Measurements from ENCODE around the gene GJB5.
"Not testable (repeated sequence)": the region's sequence is repeated elsewhere in the genome, so short reads cannot be mapped to it uniquely, and the experiment has no call there.

GJB5 gene

DNA sequence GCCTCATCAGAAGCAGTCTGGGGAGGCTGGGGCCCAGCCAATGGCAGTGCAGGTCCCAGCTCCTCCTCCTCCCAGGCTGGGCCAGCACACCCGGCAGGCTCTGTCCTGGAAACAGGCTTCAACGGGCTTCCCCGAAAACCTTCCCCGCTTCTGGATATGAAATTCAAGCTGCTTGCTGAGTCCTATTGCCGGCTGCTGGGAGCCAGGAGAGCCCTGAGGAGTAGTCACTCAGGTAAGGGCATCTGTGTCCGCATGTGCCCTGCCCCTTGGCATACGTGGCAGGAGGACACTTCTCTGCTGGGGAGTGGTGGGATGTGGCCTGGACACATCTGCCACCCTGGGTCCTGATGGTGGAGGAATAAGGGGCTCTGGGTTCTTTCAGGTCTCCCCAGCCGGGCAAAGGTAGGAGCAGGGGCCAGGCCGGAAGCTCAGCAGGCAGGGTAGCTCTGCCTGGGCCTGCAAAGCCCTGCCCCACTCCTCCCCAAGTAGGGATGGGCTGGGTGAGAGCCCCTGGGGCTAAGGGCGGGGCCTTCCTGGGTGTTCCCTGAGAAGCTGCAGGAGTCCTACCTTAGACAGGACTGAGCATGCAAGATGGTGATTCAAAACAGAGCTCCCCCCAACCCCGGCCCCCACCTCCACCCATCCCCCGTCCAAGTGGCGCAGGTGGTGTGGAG lies at the start of gene GJB5:
GJB5 (plus strand) TSS at position 84 of the 674 bp plus-strand sequence. CDS start 2,284 bp downstream, outside the sequence.
- in situ Hi-C loops (cut with HindIII; ENCODE audit: low sequenced_read_pairs) = loop anchor here (5.0 kb wide), 1 partner anchor 122 kb away; no protein-coding TSS in a partner anchor

DNA sequence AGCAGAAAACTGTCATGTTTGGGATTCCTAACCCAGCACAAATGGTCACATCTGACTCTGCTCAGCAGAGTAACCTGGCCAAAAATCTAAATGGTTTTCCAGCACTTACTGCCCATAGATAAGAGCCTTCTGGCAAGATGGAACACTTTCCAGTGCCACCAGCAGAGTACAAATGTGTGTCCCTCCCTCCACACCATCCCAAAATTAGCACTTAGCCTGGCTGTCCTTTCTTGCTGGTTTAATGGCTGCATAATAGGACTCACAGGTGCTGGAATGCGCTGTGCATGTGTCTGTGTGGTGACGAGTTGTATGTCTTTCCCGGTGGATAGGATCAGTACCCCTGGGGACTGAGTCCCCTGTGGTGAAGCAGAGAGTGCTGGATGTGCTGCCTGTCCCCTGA lies 49.8 kb upstream of the GJB5 start:
- in situ Hi-C loops (cut with HindIII; ENCODE audit: low sequenced_read_pairs) = no loop called here

DNA sequence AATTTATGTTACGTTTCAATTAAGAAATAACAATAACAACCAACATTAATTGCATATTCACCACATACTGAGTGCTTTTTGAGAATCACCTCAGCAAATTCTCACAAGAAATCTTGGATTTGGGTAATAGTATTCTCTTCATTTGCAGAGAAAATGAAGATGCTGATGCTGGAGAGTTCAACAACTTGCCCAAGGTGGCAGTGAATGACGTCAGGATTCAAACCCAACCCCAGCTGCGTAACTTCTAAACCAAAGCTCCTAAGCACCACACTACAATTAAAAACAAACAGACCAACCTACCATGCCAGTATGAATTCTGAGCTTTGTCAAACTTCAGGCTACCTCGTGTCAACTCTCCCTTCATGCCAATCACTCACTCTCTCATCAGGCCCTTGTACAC lies 46.7 kb upstream of the GJB5 start:
- in situ Hi-C loops (cut with HindIII; ENCODE audit: low sequenced_read_pairs) = no loop called here

DNA sequence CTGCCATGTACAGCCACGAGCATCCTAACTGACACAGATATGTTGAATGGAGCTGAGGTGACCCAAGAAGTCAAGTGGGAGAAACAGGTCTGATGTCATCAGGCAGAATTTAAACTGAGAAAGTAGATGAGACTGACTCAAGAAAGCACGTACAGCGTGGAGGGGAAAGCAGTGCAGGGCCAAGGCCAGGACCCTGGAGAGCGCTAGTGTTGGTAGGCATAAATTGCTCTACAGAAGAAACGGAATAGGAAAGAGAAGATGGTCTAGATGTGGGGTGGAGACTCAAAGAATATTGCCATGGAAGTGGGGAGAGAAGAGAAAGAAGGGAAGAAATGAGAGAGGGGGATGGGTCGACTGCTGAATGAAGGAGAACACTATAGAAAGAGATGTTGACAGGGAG lies 45.3 kb upstream of the GJB5 start:
- in situ Hi-C loops (cut with HindIII; ENCODE audit: low sequenced_read_pairs) = no loop called here

DNA sequence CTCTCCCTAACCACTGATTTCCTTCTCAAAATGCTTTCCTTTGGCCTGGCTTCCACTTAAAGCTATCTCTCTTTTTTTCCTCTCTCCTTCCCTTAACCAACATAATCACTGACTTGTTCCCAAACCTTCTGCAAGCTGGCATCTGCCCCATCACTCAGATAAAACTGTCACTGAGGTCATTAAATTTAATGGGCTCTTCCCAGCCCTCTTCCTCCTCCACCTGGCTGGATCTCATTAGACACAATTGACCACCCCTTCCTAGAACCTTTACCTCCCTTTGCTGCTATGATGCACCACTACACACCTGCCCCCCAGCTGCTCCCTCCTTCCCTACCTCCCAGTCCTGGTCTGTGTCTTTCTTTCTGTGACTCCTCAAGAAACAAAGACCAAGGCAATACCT lies 44.0 kb upstream of the GJB5 start:
- in situ Hi-C loops (cut with HindIII; ENCODE audit: low sequenced_read_pairs) = no loop called here

DNA sequence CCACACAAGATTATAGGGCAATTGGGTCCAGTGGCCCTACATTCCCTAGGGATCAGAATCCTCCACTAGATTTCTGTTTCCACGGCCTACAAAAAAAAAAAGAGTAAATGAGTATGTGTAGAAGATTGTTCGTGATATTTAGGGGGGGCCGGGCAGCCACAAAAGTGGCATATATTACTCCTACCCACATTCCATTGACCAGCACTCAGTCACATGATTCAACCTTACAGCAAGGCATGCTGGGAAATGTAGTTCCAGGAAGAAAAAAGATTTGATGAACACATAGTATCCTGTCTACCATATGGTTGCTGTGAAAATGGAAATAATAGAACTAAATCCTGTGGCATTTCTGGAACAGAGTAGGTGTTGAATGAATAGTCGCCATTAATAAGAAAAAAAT lies 43.4 kb upstream of the GJB5 start:
- in situ Hi-C loops (cut with HindIII; ENCODE audit: low sequenced_read_pairs) = no loop called here

DNA sequence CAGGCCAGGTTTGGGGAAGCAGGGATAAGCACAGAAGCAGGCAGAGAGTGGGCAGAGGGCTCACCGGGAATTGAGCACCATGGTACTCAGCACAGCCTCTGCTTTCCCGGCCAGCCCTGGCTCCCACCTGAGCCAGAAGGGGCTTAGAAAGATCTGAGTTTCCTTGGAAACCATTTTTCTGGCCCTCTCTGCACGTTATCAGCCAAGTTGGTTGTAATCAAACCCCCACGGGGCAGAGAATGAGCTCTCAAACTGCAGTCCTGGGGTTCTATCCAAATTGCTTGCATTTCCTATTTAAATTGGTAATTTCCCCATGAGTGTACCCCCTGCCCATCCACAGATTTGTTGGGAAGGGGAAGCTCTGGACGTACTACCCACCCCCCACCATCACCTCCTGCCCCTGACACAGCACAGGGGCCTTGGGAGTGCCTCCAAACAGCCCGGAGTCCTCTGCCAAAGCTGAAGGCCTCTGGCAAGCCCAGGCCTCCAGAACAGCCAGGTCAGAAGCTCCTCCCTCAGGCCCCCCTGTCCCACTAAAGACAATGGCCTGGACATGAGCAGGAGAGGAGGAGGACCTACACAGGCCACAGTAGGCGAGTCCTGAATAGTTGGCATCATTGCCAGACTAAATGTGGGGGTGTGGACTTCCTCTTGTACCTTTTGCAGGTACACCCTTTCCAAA lies 42.7 kb upstream of the GJB5 start:
- in situ Hi-C loops (cut with HindIII; ENCODE audit: low sequenced_read_pairs) = no loop called here

DNA sequence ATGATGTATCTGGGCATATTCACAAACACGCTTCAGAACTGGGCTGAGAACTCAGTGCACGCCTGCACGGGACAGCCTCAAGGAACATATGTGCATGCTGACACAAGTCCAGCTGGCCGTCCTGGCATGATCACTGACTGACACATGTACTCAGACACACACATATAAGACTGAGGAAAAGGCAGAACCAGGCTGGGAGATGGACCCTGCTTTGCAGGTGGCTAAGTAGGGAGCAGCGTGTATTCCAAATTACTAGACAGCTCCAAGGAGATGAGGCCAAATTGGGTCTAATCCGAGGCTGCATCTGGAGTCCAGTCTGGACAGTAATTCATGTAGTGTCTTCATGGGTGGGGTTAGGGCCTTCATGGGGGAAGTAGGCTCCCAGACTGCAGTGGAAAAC lies 41.4 kb upstream of the GJB5 start:
- in situ Hi-C loops (cut with HindIII; ENCODE audit: low sequenced_read_pairs) = no loop called here

DNA sequence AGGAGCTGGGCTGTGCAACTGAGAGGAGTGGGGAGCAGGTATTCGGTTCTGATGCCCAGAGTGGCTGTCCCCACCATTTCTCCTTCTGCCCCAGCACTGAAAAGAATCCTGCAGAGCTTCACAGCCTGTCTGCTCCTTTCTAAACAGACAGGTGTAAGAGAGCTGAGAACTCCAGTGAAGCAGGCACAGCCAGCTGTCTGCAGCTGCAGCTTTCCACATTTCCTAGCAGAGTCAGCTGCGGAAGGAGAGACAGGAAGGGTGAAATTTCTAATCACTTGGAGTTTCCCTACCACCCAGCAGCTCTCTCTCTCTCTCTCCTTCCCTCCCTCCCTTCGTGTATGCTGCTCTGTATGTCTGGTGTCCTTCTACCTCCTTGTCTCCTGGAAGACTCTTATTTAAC lies 40.5 kb upstream of the GJB5 start:
- in situ Hi-C loops (cut with HindIII; ENCODE audit: low sequenced_read_pairs) = no loop called here

DNA sequence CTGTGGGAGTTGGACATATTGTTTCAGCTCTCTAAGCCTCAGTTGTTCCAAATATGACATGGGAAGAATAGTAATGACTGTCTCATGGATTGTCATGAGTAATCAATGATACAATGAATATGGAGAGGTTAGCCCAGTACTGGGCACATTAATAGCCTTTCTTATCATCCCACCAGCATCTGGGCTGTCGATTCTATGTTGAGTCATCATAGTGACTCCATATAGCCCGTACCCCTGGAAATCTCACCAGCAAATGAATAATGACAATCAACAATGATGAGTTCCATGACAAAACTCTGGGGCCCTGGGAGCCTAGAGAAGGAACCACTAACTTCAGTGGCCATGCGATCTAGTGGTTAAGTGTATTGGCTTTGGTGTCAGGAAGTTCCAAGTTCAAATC lies 39.7 kb upstream of the GJB5 start:
- in situ Hi-C loops (cut with HindIII; ENCODE audit: low sequenced_read_pairs) = no loop called here

DNA sequence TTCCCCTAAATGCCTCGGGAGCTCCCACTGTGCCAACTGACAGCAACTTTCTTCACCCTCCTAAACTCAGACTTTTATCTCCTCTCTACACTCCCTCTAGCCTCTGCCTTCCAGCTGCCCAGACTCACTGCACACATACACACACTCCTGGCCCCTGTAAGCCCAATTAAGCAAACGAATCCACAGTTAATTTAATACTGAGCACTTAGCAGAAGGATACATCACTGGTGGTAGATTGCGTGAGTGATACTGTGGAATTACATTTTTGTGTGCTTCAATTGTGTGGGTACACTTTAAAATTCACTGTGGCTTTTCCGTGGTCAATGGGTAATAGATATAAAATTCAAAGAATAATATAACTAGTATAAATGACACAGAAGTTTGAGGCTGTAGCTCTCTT lies 33.6 kb upstream of the GJB5 start:
- in situ Hi-C loops (cut with HindIII; ENCODE audit: low sequenced_read_pairs) = loop anchor here (5.0 kb wide), 1 partner anchor 34 kb away; no protein-coding TSS in a partner anchor

DNA sequence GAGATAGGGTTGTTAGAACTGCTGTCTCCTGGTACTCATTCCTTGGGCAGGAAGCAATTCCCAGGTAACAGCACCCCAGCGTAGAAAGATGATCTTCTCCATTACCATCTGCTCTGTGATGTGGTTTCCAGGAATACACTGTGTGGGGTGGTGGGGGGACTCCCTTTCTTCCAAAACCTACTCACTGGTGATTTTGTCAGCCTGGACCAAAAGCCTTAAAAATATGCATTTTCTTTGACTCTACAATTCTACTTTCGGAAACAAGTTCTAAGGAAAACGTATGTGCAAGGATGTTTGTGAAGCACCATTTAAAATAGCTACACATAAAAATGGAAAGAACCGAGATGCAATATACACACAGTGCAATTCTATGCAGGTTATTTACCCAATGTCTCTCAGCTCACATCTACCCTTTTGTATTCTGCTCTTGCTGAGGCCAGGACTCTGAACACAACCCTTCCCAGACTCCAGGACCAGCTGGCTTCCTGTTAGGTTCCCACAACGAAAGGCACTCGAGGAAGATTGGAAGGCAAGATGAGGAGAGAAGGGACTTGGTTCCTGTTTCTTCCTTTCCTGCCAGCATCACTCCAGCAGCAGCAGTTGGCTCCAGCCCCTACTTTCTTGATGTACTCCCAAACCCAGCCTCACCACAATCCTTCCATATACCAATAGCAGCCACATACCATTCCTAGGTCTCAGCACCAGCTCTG lies 33.0 kb upstream of the GJB5 start:
- in situ Hi-C loops (cut with HindIII; ENCODE audit: low sequenced_read_pairs) = loop anchor here (5.0 kb wide), 1 partner anchor 34 kb away; no protein-coding TSS in a partner anchor

DNA sequence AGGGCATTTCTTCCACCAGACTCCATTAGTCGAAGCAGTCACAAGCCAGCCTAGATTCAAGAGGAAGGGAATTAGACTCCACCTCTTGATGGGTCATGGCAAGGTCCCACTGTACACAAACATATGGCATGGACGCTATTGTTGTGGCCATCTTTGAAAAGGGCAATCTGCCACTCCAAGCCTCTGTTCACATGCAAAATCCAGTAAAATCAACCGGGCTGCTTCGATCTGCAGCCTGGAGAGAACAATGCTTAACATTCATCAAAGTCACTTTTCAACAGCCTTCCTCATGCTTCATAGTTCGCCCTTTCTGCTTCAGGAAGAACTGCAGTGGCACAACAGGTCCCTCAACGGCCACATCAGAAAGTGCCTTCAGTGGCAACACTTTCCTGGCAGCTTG lies 28.0 kb upstream of the GJB5 start:
- in situ Hi-C loops (cut with HindIII; ENCODE audit: low sequenced_read_pairs) = no loop called here

DNA sequence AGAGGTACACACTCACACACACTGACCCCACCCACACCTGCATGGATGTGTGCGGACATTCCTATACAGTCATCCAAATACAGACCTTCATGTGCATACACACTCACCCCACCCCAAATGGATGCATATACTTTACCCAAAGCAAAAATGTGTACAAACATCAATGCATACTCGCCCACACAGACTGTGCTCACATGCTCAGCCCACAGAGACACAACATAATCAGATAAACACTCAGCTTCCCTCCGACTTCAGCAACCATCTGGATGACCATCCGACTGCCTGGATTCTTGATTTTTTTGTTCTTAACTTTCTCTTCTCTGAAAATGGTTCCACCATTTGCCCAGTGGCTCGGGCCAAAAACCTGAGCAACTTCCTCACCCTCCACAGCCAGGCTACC lies 24.4 kb upstream of the GJB5 start:
- in situ Hi-C loops (cut with HindIII; ENCODE audit: low sequenced_read_pairs) = no loop called here

DNA sequence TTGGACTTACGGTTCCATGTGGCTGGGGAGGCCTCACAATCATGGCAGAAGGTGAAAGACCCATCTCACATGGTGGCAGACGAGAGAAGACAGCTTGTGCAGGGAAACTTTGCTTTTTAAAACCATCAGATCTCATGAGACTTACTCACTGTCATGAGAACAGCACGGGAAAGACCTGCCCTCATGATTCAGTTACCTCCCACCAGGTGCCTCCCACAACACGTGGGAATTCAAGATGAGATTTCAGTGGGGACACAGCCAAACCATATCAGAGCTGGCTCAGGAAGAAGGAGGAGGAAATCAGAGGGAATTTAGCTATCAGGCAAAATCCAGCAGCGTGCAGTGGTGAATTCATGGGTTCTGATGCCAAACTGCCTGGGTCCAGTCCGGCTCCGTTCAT lies 22.0 kb upstream of the GJB5 start:
- in situ Hi-C loops (cut with HindIII; ENCODE audit: low sequenced_read_pairs) = not testable (repeated sequence)

DNA sequence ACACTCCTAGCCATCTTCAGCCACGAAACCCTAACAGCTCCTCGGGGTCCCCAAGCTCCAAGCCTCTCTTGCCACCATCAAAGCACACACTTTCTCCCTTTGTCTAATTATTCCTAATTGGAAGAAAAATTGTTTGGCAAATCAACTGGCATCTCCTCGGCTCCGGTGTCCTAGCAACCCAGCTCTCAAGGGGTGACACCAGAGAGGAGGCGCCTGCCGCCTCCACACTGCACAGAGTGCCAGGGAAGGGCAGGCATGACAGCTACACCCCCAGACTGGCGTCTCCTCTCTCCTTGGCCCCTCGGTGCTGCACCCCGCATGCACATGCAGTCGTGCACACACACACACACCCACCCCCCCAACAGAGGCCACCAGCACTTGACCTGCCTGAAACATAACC lies 18.2 kb upstream of the GJB5 start:
- in situ Hi-C loops (cut with HindIII; ENCODE audit: low sequenced_read_pairs) = no loop called here

DNA sequence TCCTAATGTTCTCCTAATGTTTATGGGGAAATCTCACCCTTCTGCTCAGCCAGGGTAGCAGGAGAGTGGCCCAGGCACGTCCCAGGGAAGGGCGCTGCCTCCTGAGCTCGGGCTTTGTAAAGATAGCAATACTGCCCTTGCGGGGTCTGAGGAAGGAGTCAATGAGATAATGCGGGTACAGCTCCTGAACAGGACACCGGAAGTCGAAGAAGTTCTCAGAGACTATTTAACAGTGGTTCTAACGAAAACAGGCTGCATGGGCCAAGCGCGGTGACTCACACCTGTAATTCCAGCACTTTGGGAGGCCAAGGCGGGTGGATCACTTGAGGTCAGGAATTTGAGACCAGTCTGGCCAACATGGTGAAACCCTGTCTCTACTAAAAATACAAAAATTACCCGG lies 17.6 kb upstream of the GJB5 start:
- in situ Hi-C loops (cut with HindIII; ENCODE audit: low sequenced_read_pairs) = not testable (repeated sequence)

DNA sequence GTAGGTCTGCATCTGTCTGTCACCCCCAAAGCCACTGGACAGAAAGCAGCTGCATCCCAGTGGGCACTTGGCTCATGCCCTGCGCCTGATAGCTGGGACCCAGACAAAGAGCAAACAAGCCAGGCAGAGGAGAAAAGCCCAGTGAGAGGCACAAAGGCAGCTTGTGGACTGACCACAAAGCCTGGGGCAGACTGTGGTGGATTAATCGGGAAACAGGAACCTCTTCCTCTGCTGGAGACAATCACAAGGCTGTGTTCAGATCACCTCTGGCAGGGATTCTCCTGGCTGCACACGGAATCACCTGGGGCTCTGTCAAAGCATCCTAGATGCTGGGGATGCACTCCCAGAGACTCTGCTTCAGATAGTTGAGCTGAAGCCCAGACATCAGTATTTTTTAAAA lies 15.2 kb upstream of the GJB5 start:
- in situ Hi-C loops (cut with HindIII; ENCODE audit: low sequenced_read_pairs) = no loop called here

DNA sequence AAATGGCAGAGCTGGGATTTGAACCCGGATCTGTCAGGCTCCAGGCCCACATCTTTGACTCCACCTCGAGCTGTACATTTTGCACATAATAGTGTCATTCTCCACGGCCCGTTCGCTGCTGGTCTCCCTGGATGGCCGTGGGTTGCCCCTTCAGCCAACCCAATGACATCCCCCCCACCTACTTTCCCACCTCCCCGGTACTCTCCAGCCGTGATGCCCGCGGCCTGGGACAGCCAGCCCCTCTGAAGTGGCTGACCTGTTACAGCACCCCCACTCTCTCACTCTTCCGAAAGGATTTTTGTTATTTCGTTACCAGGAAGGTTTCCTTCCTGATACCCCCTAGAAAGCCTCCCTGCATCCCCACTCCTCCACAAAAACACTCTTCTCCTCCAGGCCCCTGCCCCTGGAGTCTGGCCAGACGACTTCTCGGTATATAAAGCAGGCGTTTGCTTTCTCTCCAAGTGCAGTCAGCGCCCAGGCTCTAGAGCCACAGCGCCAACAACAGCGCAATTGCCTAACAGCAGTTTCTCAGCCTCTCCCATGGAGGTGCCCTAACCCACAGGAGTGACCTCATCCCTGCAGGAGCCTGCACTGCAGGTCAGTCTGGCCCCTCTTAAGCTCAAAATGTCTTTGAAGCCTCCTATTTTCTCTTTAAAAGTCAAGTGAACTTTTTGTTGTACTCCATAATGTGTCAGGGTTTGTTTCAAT lies 14.5 kb upstream of the GJB5 start:
- in situ Hi-C loops (cut with HindIII; ENCODE audit: low sequenced_read_pairs) = no loop called here

DNA sequence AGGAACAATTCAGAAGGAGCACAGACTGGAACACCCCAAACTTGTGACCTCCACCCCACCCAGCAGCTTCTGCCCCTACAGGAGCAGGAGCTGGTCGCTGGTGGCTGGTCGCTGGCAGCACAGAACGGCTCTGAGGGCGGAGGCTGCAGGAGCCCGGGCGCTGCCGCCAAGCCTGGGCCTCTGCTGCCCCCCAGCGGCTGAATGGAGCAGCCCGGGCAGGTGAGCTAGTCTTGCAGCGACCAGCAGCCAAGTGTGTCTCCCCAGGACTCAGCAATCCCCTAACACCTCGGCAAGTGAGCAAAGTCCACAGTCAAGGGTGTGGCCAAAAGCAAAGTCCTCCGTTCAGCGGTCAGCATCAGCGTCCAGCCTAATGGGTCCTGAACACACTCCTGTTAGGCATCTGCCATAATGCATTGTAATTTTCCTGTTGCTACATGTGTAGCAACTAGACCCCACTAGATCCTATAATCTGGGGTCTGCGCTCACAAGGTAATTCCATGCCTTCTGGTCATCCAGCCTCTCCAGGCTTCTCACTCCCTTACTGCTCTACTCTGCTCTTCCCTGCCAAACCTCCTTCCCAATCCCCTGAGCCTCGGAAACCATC lies 12.1 kb upstream of the GJB5 start:
- in situ Hi-C loops (cut with HindIII; ENCODE audit: low sequenced_read_pairs) = no loop called here

DNA sequence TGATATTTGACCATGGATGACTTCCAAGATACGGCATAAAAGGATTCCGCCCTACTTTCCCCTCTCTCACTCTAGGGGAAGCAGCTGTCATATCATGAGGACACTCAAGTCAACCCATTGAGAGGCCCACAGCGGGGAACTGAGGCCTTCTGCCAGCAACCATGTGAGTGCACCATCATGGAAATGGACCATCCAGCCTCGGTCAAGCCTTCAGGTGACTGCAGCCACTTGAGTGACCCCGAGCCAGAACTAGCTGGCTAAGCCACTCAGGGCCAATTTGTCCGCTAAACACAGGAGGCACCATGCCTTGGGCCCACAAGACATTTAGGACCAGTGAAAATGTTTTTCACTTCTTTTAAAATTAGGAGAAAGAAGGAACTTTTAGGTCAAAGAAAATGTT lies 11.1 kb upstream of the GJB5 start:
- in situ Hi-C loops (cut with HindIII; ENCODE audit: low sequenced_read_pairs) = no loop called here

Measured in endothelial cell of hepatic sinusoid (primary cell).